A549 (cell line): ENCODE results near the gene PCDHB4. TPM values are rescaled to one million over a fixed set of nuclear protein-coding genes. Genes with fewer than 3 reads are reported as not detected.
"Not testable (repeated sequence)": the region's sequence is repeated elsewhere in the genome, so short reads cannot be mapped to it uniquely, and the experiment has no call there.

Experiments
- ATAC-seq, 2 experiments: fragments of 200-7000 bp in 1 of 2; fragments of >200 bp in 1 of 2; cut with Nextera tagmentation in 1 of 2; cut with Tn5 transposase in 1 of 2; 3 replicates each; pipeline versions ENCODE4 v1.8.0 to v1.9.1; 2018 to 2020; ENCODE audit warnings: mild to moderate bottlenecking in 1 of 2, moderate library complexity in 1 of 2
- CTCF ChIA-PET: fragments of 300-600 bp; sonication (Branson Sonifier 250); formaldehyde crosslinking; extraction: SDS; loops from one replicate; lab custom pipeline; 2021; ENCODE audit warnings: antibody characterized with exemption, inconsistent platforms; lab: Yijun Ruan, JAX
- POLR2A ChIA-PET: fragments of 350-600 bp; formaldehyde crosslinking; extraction: SDS; loops from one replicate; lab custom pipeline; 2021; ENCODE audit warnings: antibody characterized with exemption, inconsistent platforms; lab: Yijun Ruan, JAX
- DNase-seq, 2 experiments: peaks; one replicate each; pipeline versions ENCODE4 v3.0.0 to v3.0.0-alpha.2; 2011 to 2016; ENCODE audit warnings: low read depth in 1 of 2, low spot score in 1 of 2
- FAIRE-seq: peaks from 2 replicates; lab custom pipeline; 2011; peaks lifted over from hg19 to GRCh38; lab: Jason Lieb, UNC
- H3K27ac ChIP-seq, 2 experiments: fragments of >200 bp; sonication (Bioruptor Twin); formaldehyde crosslinking; 3 replicates each; pipeline ENCODE4 v1.5.1; 2016 to 2017
- H3K4me1 ChIP-seq: fragments of >200 bp; sonication (Bioruptor Twin); formaldehyde crosslinking; 3 replicates; pipeline ENCODE4 v1.6.1; 2016
- H3K4me2 ChIP-seq: fragments of >200 bp; sonication (Bioruptor Twin); formaldehyde crosslinking; 3 replicates; pipeline ENCODE4 v1.6.1; 2016
- H3K4me3 ChIP-seq: fragments of >200 bp; sonication (Bioruptor Twin); formaldehyde crosslinking; 3 replicates; pipeline ENCODE4 v1.5.1; 2016
- H3K9me3 ChIP-seq: fragments of >200 bp; sonication (Bioruptor Twin); formaldehyde crosslinking; 3 replicates; pipeline ENCODE4 v1.6.1; 2016
- CBX2 ChIP-seq: fragments of 200-600 bp; sonication (generic); IDR thresholded peaks from 2 replicates; pipeline ENCODE4 v1.6.1; 2016; ENCODE audit warnings: low read depth, mild to moderate bottlenecking, borderline replicate concordance
- CBX8 ChIP-seq: fragments of 200-600 bp; sonication (generic); IDR thresholded peaks from 2 replicates; pipeline ENCODE4 v1.6.1; 2016
- CHD2 ChIP-seq: fragments of 150-350 bp; IDR thresholded peaks from 2 replicates; pipeline ENCODE4 v1.6.1; 2014; ENCODE audit warnings: low read length; ENCODE audit not compliant: partially characterized antibody
- EHF ChIP-seq: fragments of 250-450 bp; sonication (Bioruptor Pico); IDR thresholded peaks from 2 replicates; pipeline ENCODE4 v1.5.0; 2020; ENCODE audit warnings: mild to moderate bottlenecking
- GATA3 ChIP-seq: IDR thresholded peaks from 2 replicates; pipeline ENCODE4 v1.6.1; 2012; ENCODE audit warnings: borderline replicate concordance
- HEYL ChIP-seq: fragments of 250-450 bp; sonication (Bioruptor Pico); IDR thresholded peaks from 2 replicates; pipeline ENCODE4 v1.8.0; 2021; ENCODE audit warnings: mild to moderate bottlenecking, moderate library complexity
- HOXB13 ChIP-seq: fragments of 250-450 bp; sonication (Bioruptor Pico); IDR thresholded peaks from 2 replicates; pipeline ENCODE4 v1.5.0; 2020; ENCODE audit warnings: low read depth, mild to moderate bottlenecking, moderate library complexity
- JUNB ChIP-seq: fragments of >200 bp; sonication (Bioruptor Twin); formaldehyde crosslinking; IDR thresholded peaks from 2 replicates; pipeline ENCODE4 v1.6.1; 2016
- KDM5A ChIP-seq: fragments of 200-600 bp; sonication (generic); IDR thresholded peaks from 2 replicates; pipeline ENCODE4 v1.6.1; 2016; ENCODE audit warnings: antibody characterized with exemption, mild to moderate bottlenecking
- MYC ChIP-seq: IDR thresholded peaks from 2 replicates; pipeline ENCODE4 v1.6.1; 2012; ENCODE audit warnings: mild to moderate bottlenecking, inconsistent platforms, low read length, improper control_type of control experiment, borderline replicate concordance
- NFE2L2 ChIP-seq: fragments of 150-350 bp; conservative IDR thresholded peaks from 2 replicates; pipeline ENCODE4 v1.6.1; 2014; ENCODE audit warnings: low read length
- POLR2AphosphoS2 ChIP-seq: conservative IDR thresholded peaks from 2 replicates; pipeline ENCODE4 v1.6.1; 2012; ENCODE audit warnings: low read length, improper control_type of control experiment, inconsistent platforms
- RAD21 ChIP-seq, 2 experiments: fragments of >200 bp in 1 of 2; sonication (Bioruptor Twin) in 1 of 2; formaldehyde crosslinking in 1 of 2; IDR thresholded peaks in 1 of 2; conservative IDR thresholded peaks in 1 of 2; 2 replicates in 1 of 2; 3 replicates in 1 of 2; pipeline ENCODE4 v1.6.1; 2012 to 2018; ENCODE audit warnings: inconsistent platforms in 1 of 2
- SMC3 ChIP-seq: fragments of >200 bp; sonication (Bioruptor Twin); formaldehyde crosslinking; IDR thresholded peaks from 3 replicates; pipeline ENCODE4 v1.6.1; 2018; ENCODE audit warnings: inconsistent platforms
- TFCP2L1 ChIP-seq: fragments of 250-450 bp; sonication (Bioruptor Pico); IDR thresholded peaks from 2 replicates; pipeline ENCODE4 v1.5.0; 2021; ENCODE audit warnings: mild to moderate bottlenecking
- ZC3H11A ChIP-seq: fragments of 450-650 bp; IDR thresholded peaks from 2 replicates; pipeline ENCODE4 v1.6.1; 2014; ENCODE audit warnings: antibody characterized with exemption, mild to moderate bottlenecking
- WGBS: methylation state at CpG from one replicate; pipeline ENCODE4 v1.1.6; 2017; ENCODE audit errors: missing lambda C conversion rate; 5-methylcytosine and 5-hydroxymethylcytosine counted together
- polyA plus RNA-seq, 4 experiments: library from polyadenylated mRNA; depleted of rRNA in 3 of 4; stranded (reverse); fragments of >200 nt; fragmentation: RNase III in 1 of 4; extraction: RNeasy Plus Mini Kit Qiagen cat#74134 plus additional on column Dnase treatment in 1 of 4; gene quantifications; 2 replicates in 3 of 4; 3 replicates in 1 of 4; pipeline ENCODE4 v1.2.3, GENCODE V29; 2011 to 2017
- TF ChIP-seq, protein P1 (sequence below): fragments of >200 bp; sonication (Bioruptor Twin); formaldehyde crosslinking; IDR thresholded peaks from 3 replicates; pipeline ENCODE4 v1.5.1; 2016
- TF ChIP-seq, protein P2 (sequence below): fragments of 250-450 bp; sonication (Bioruptor Pico); IDR thresholded peaks from 2 replicates; pipeline ENCODE4 v1.5.0; 2021; ENCODE audit warnings: mild to moderate bottlenecking, moderate library complexity, borderline replicate concordance
- TF ChIP-seq, protein P3 (sequence below): fragments of 250-450 bp; sonication (Bioruptor Pico); IDR thresholded peaks from 2 replicates; pipeline ENCODE4 v1.5.0; 2020; ENCODE audit warnings: low read depth, mild to moderate bottlenecking, moderate library complexity
- TF ChIP-seq, protein P4 (sequence below): IDR thresholded peaks from 2 replicates; pipeline ENCODE4 v1.6.1; 2012

The PCDHB4 gene
- polyA plus RNA-seq, 2 of the 4 experiments (the other 2 are of a cell fraction) = 0.05 to 0.19 TPM

DNA sequence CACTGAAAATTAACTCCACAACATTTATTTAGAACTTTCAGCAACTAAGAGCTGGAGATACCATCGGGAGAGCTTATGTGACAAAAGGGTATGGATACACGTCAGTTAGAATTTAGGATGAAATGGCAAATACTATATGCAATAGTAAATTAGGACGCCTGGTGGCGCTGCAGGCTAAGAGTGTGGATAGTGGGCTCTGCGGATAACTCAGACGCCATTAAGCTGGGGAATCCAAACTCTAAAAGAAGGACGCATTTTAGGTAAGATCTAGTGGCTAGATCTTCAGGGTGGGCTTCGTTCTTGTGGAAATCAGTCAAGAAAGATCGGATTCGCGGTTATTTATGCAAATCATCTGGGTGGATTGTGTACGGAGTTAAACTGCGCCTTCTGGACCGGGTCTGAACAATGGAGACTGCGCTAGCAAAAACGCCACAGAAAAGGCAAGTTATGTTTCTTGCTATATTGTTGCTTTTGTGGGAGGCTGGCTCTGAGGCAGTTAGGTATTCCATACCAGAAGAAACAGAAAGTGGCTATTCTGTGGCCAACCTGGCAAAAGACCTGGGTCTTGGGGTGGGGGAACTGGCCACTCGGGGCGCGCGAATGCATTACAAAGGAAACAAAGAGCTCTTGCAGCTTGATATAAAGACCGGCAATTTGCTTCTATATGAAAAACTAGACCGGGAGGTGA, 13.6 kb downstream of the PCDHB4 start, which contains the start of gene PCDHB5:
PCDHB5 (plus strand) TSS at position 177 of the 688 bp plus-strand sequence; CDS start at position 406, 229 bp downstream.
- peak within 1 kb of the TSS; percentile 18 to 54; a peak in 3 of 6 replicates for H3K27ac ChIP-seq
- H3K4me2 ChIP-seq = peak within 1 kb of the TSS; percentile 31
- peak; percentile 77 to 82; a peak in 5 of 6 replicates for ATAC-seq
- no peaks in the 10 kb centered on the region for H3K4me1 ChIP-seq
- no peak for TF ChIP-seq SMC3
- peak in 1 of 2 experiments; percentile 54; a peak in 2 of 5 replicates for TF ChIP-seq RAD21 (conservative IDR thresholded peaks at IDR 0.05 in 1 of 2, IDR thresholded peaks at IDR 0.05 in 1 of 2)
- no peak for TF ChIP-seq CHD2
- TF ChIP-seq GATA3 = no peak
- TF ChIP-seq, protein P1, sequence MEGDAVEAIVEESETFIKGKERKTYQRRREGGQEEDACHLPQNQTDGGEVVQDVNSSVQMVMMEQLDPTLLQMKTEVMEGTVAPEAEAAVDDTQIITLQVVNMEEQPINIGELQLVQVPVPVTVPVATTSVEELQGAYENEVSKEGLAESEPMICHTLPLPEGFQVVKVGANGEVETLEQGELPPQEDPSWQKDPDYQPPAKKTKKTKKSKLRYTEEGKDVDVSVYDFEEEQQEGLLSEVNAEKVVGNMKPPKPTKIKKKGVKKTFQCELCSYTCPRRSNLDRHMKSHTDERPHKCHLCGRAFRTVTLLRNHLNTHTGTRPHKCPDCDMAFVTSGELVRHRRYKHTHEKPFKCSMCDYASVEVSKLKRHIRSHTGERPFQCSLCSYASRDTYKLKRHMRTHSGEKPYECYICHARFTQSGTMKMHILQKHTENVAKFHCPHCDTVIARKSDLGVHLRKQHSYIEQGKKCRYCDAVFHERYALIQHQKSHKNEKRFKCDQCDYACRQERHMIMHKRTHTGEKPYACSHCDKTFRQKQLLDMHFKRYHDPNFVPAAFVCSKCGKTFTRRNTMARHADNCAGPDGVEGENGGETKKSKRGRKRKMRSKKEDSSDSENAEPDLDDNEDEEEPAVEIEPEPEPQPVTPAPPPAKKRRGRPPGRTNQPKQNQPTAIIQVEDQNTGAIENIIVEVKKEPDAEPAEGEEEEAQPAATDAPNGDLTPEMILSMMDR = peak; percentile 36; the same call in 2 of the 3 replicates
- TF ChIP-seq HEYL = no peak
- POLR2A ChIA-PET = interaction anchor here (0.9 kb wide), 1 partner anchor 186 kb away, joined by 3 read pairs; the partner anchor contains the start of gene TAF7
- no peak for FAIRE-seq
- peak; percentile 26 to 61 for DNase-seq
- CTCF ChIA-PET = interaction anchor here (1.1 to 2.0 kb wide), 10 partner anchors 9 to 389 kb away, joined by 3 to 6 read pairs (median 4); partner anchors contain the start of genes PCDHB2 and PCDHB6
- H3K4me3 ChIP-seq = peak within 1 kb of the TSS; percentile 37
- H3K9me3 ChIP-seq = peaks cover 28% of the 10 kb centered on the region
- WGBS = 26% methylated on average over 22 of the region's 22 CpGs

DNA sequence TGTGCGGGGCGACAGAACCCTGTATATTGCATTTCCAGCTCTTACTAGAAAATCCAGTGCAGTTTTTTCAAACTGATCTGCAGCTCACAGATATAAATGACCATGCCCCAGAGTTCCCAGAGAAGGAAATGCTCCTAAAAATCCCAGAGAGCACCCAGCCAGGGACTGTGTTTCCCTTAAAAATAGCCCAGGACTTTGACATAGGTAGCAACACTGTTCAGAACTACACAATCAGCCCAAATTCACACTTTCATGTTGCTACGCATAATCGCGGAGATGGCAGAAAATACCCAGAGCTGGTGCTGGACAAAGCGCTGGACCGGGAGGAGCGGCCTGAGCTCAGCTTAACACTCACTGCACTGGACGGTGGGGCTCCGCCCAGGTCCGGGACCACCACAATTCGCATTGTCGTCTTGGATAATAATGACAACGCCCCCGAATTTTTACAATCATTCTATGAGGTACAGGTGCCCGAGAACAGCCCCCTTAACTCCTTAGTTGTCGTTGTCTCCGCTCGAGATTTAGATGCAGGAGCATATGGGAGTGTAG, 14.2 kb downstream of the PCDHB4 start:
- FAIRE-seq = no peak
- DNase-seq = no peak
- peak overlapping the region; percentile 31 for H3K4me2 ChIP-seq
- no peaks in the 10 kb centered on the region for H3K4me1 ChIP-seq
- peaks cover 28% of the 10 kb centered on the region for H3K9me3 ChIP-seq
- TF ChIP-seq EHF (CRISPR knock-in tag) (no peak), CBX8 (no peak), GATA3 (no peak), TFCP2L1 (CRISPR knock-in tag) (no peak), CHD2 (no peak), SMC3 (no peak), POLR2AphosphoS2 (no peak), MYC (no peak), JUNB (no peak), CBX2 (no peak), NFE2L2 (no peak), KDM5A (no peak), HOXB13 (CRISPR knock-in tag) (no peak), ZC3H11A (no peak)
- TF ChIP-seq, protein P2, sequence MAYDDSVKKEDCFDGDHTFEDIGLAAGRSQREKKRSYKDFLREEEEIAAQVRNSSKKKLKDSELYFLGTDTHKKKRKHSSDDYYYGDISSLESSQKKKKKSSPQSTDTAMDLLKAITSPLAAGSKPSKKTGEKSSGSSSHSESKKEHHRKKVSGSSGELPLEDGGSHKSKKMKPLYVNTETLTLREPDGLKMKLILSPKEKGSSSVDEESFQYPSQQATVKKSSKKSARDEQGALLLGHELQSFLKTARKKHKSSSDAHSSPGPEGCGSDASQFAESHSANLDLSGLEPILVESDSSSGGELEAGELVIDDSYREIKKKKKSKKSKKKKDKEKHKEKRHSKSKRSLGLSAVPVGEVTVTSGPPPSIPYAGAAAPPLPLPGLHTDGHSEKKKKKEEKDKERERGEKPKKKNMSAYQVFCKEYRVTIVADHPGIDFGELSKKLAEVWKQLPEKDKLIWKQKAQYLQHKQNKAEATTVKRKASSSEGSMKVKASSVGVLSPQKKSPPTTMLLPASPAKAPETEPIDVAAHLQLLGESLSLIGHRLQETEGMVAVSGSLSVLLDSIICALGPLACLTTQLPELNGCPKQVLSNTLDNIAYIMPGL = no peak
- TF ChIP-seq, protein P1 = no peak
- TF ChIP-seq, protein P3, sequence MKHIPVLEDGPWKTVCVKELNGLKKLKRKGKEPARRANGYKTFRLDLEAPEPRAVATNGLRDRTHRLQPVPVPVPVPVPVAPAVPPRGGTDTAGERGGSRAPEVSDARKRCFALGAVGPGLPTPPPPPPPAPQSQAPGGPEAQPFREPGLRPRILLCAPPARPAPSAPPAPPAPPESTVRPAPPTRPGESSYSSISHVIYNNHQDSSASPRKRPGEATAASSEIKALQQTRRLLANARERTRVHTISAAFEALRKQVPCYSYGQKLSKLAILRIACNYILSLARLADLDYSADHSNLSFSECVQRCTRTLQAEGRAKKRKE (CRISPR knock-in tag) = no peak
- TF ChIP-seq, protein P4, sequence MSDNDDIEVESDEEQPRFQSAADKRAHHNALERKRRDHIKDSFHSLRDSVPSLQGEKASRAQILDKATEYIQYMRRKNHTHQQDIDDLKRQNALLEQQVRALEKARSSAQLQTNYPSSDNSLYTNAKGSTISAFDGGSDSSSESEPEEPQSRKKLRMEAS = no peak
- peak overlapping the region; percentile 37 for H3K4me3 ChIP-seq
- H3K27ac ChIP-seq = no peak overlapping the region
- ChIA-PET CTCF (interaction anchor here (1.1 to 2.0 kb wide), 10 partner anchors 8 to 388 kb away, joined by 3 to 6 read pairs (median 4); partner anchors contain the start of genes PCDHB2 and PCDHB6), POLR2A (interaction anchor here (0.9 kb wide), 1 partner anchor 185 kb away, joined by 3 read pairs; the partner anchor contains the start of gene TAF7)
- peak in 1 of 2 experiments; percentile 19; a peak in 1 of 6 replicates for ATAC-seq
- 72% methylated on average over 19 of the region's 19 CpGs for WGBS

DNA sequence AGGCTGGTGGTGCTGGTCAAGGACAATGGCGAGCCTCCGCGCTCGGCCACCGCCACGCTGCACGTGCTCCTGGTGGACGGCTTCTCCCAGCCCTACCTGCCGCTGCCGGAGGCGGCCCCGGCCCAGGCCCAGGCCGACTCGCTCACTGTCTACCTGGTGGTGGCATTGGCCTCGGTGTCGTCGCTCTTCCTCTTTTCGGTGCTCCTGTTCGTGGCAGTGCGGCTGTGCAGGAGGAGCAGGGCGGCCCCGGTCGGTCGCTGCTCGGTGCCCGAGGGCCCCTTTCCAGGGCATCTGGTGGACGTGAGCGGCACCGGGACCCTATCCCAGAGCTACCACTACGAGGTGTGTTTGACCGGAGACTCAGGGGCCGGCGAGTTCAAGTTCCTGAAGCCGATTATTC, 15.7 kb downstream of the PCDHB4 start:
- ATAC-seq, H3K4me1 ChIP-seq, H3K27ac ChIP-seq, H3K4me3 ChIP-seq, POLR2A ChIA-PET, CTCF ChIA-PET, H3K4me2 ChIP-seq, FAIRE-seq, DNase-seq: not testable (repeated sequence)
- WGBS = 71% methylated on average over 26 of the region's 34 CpGs
- peaks cover 23% of the 10 kb centered on the region for H3K9me3 ChIP-seq
